ENCODE results near the gene BAIAP2.
"Not testable (repeated sequence)": the region's sequence is repeated elsewhere in the genome, so short reads cannot be mapped to it uniquely, and the experiment has no call there.

BAIAP2 gene

DNA sequence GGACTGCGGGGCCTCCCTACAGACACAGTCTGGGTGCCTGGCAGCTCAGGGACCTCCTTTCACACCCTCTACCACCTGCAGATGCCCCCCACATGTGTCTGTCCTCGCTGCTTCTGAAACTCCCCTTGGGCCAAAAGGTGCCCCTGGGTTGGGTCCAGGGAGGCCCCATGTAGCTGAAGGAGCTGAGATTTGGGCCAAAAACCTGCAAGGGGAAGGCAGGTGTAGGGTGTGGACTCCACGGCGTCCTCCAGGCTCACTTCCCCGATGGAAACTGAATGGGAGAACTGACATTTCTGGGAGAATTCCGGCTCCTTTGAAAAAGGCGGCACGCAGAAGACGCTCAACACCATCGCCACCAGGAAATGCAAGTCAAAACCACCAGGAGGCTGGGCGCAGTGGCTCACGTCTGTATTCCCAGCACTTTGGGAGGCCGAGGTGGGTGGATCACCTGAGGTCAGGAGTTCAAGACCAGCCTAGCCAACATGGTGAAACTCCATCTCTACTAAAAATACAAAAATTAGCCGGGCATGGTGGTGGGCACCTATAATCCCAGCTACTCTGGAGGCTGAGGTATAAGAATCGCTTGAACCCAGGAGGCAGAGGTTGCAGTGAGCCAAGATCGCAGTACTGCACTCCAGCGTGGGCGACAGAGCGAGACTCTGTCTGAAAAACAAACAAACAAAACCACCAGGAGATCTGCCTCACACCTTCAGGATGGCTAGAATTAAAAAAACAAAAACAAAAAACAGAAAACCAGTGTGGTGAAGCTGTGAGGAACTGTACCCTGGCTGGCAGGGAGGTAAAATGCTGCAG lies 13.2 kb upstream of the BAIAP2 start:
- no peak for DNase-seq (ENCODE audit: low read depth in 2 of 2, low spot score in 1 of 2)

DNA sequence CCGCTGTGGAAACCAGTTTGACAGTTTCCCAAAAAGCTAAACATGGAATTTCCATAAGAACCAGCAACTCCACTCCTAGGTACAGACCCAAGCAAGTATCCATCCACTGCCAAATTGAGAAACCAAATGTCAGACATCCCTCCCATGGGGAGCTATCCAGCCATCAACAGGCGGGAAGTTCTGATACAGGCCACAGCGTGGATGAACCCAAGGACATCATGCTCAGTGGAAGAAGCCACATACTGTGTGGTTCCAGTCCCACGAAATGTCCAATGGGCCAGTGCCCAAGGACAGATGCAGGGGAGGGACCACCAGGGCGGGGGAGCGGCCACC lies 12.6 kb upstream of the BAIAP2 start:
- no peak for DNase-seq (ENCODE audit: low read depth in 2 of 2, low spot score in 1 of 2)

DNA sequence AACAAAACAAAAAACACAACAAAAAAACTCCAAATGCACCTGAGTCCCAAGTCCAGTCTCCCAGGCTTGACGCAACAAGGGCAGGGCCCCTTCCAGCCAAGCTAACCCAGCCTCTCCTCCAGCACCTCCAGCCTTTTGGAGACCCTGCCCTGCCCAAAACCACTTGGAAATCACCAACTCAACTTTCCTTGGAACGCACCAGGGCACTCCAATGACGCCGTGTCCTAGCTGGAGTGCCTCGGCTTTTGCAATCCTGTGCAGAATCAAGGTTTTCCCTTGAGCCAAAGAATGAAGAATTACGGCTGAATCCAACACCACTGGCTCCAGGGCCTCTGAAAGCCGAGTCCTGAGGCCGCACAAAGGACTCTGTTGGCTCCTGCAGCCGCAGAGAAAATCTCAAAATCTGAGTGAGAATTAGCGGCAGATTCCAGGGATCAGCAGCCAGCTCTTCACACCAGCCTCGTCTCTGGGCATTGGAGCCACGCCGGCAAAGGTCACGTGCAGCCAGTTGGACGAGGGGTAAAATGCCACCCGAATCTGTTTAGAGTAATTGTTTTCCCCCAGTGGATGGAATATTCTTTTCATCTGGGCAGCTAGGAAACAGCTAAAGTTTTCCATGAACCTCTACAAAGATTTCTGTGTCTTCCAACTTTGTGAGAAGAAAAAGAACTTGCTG lies 9.7 kb upstream of the BAIAP2 start:
- DNase-seq (ENCODE audit: low read depth in 2 of 2, low spot score in 1 of 2) = no peak

DNA sequence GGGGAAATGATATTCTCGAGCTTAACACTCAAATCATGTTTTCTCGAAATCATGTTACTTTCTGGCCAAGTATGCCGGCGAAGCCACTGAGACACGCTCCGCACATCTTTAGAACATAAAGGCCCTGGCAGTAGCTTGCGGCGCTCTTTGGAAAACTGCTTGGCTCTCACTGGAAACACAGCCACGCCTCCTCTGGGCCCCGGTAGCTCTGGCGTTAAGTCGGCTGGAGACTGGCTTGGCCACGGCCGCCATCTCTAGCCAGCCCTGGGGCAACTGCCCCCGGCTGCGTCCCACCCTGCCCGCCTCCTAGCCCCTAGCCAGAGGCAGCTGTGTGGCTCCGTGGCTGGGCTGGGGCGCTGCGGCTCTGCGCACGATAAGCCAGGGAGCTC lies 9.2 kb upstream of the BAIAP2 start:
- DNase-seq (ENCODE audit: low read depth in 2 of 2, low spot score in 1 of 2) = no peak

DNA sequence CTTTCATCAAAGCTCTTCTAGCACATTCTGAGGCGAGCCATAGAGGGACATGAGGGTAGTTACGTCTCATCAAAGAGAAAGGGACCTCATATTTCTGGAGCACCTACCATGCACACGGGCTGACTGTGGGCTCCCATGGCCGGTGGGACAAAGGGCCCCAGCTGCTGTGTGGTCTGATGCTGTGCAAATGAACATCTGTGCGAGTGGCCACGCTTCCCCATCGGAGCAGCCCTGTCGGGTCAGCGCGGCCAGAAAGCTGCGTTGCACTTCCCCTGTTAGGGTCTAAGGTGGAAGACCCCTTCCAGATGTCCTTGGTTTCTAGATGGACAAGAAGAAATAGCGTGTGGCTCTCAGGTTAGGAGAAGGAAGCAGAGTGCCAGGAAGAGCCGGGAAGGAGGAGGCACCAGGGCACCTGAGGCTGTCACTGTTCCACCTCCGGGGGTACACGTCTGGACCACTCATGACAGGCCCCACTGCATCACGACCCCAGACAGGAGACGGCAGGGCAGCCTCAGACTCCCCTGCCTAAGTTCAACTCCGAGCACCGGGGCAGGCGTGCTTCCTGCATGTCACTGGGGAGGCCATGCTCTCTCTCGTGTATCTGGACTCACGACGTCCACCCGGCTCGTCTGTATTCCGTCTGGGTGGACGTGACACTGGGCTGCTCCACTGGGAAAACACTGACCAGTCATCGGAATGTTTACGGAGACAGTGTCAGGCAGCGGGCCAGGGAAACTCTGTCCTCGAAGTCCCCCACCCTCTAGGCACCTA lies 8.5 kb upstream of the BAIAP2 start:
- no peak for DNase-seq (ENCODE audit: low read depth in 2 of 2, low spot score in 1 of 2)

DNA sequence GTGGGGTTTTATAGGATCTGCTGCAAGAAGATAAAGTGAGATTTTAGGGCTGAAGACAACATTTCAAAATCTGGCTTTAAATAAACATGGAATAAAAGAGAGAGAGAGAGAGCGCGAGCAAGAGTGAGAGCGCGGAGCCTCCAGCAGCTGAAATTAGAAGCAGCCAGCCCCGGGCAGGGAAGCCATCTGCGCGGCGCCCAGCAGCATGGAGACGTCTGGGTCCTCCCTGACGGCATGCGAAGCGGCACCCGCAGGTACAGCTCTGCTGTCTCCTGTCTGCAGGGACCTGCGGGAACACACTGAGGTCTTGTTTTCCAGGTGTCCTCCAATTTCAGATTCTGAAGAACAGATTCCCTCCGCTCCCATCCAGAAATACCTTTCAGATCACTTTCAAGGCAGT lies 7.9 kb upstream of the BAIAP2 start:
- DNase-seq (ENCODE audit: low read depth in 2 of 2, low spot score in 1 of 2) = no peak

DNA sequence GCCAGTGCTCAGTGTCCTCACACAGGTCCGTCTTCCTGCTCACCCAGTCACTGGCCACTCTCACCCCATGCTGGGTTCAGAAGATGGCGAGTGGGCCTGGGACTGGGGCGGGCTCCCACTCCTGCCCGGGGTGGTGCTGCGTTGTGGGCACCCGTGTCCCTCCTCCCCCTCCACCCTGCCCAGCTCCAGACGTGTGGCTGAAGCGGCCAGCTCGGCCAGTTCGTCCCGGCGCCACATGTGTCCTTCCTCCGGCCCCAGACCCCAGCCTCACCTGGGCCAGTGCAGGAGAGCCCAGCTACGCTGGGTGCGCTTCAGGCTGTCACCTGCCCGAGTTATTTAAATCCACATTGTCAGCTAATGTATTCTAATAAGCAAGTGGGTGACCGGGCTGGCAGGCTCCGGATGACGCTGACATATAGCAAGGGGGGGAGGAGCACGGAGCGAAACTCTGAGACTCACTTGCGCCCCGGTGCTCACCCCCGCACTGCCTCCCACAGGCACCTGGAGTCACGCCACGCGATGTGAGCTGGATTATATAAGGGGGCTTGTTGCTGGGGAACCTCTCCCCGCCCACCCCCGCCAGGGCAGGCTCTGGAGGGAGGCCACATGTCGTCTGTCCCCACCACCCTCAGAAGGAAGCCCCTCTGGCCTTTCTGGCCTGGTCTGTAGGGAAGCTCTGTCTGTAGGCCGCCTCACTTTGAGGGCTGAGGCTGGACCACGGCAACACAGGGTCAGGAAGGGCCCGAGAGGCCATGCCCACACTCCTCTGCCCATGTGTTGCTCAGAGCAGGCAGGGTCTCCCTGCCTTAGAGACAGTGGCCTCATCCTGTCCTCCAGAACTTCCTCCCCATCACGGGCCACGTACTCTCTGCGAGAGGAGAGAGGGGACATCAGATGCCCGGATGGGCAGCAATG lies 7.1 kb upstream of the BAIAP2 start:
- peak; percentile 25 to 50 for DNase-seq (ENCODE audit: low read depth in 2 of 2, low spot score in 1 of 2)

DNA sequence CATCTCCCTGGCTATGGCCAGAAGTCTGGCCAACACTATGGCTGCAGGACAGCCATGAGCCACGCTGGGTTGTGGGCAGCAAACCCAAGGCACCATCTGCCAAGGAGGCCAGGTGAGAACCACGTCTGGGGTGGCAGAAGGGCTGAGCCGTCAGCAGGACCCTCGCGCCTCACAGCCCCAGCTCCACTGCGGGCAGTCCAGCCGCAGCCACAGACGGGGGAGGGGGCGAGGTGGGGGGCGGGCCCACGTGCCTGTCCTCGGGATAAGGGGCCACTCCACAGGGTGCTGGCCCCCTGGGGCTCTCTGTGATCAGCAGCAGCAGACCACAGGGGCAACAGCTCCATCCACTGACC lies 6.5 kb upstream of the BAIAP2 start:
- DNase-seq (ENCODE audit: low read depth in 2 of 2, low spot score in 1 of 2) = no peak

DNA sequence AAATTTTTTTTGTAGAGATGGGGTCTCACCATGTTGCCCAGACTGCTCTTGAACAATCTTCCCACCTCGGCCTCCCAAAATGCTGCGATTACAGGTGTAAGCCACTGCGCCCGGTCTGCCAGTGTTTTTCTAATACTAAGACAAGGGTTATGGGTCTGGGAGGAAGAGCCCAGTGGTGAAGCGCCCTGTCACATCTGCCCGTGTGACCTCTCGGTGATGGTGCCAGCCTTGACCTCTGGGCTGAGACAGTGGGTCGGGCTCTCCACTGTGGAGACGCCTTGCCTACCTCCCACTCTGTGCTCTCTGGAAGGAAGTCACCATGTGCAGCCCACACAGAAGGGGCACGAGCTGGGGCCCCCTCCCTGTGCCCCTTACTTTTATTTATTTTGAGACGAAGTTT lies 5.1 kb upstream of the BAIAP2 start:
- no peak for DNase-seq (ENCODE audit: low read depth in 2 of 2, low spot score in 1 of 2)

DNA sequence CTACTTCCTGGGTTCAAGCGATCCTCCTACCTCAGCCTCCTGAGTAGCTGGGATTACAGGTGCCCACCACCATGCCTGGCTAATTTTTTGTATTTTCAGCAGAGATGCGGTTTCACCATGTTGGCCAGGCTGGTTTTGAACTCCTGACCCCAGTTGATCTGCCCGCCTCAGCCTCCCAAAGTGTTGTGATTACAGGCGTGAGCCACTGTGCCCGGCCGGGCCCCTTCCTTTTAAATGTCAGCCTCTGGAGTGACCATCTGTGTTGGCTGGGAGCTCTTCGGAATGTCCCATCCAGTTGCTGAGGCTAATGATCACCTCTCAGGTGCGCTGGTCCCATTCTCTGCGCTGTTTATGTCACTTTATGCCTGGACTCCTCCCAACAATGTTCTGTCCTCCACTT lies 4.6 kb upstream of the BAIAP2 start:
- DNase-seq (ENCODE audit: low read depth in 2 of 2, low spot score in 1 of 2) = not testable (repeated sequence)

DNA sequence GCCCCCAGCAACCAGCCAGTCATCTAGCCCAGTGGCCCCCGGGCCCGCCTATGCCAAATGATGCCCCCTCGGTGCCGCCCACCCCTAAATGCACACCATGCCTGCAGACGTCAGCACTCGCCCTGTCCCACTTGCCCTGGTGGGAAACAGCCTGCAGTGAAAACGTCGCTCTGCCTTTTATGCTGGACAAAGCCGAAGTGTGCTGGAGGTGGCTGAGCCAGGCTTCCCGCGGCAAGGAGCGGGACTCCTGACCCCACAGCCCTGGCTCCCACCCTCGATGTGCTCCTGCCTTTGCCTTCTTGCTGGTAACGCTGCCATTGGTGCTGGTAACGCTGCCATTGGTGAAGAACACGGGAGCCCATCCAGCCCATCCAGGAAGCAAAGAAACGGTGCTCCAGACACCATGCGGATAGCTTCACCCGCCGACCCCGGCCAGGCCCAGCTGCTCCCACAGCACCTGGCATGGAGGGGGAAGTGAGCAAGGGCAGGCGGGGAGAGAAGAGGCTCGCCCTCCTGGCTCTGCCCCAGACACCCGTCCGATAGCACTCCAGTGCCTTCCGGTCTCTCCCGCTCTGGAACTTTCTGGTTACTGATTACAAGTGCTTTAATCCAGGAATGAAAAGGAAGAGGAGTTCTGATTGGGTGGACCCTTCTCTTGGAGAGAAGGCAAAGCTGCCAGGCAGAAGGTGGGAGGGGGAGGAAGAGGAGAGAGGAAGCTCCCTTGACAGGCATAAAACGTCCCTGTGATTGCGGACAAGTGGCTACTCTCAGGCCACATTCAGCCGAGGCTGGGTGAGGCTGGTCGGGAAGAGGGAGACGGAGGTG lies 4.0 kb upstream of the BAIAP2 start:
- no peak for DNase-seq (ENCODE audit: low read depth in 2 of 2, low spot score in 1 of 2)

DNA sequence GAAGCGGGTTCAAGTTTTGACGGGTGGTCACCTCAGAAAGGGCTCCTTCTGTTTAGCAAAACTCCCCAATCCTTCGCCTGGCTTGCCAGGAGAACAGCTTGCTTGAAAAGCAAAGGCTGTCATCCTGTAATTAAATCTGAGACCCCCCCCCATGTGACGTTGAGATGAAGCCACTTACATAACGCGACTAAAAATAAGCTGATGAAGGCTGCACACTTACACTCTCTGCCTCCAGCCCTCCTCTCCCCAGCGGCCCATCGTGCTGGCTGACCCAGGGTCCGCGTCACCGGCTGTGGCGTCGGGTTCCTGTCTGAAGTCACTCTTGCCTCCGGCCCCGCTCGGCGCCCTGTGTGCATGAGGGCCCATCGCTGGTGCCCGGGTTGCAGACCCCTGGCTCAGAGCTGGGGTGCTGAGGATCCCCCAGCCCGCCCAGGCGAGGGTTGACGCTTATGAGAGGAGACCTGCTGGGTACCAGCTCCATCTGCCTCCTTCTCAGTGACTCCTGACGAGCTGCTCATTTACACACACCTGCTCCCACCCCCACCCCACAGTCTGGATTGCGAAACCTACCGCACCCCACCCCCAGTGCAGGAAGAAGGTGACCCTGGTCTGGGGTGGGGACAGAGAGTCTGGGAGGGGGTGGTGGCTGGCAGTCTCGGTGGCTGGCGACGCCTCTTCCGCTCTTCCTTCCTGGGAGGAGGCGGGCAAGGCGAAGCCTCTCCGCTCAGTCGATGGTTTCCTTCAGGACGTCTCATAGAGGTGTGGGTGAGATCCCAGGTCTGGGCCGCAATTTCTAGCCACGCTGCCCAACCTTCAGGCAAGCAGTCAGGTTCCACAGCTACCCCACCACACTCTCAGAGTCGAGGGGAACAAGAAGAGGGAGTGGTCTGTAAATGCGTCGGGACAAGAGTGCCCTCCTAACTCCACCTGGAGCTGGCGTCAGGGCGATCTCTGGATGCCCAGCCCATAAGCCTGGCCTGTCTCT lies 3.1 kb upstream of the BAIAP2 start:
- DNase-seq (ENCODE audit: low read depth in 2 of 2, low spot score in 1 of 2) = no peak

DNA sequence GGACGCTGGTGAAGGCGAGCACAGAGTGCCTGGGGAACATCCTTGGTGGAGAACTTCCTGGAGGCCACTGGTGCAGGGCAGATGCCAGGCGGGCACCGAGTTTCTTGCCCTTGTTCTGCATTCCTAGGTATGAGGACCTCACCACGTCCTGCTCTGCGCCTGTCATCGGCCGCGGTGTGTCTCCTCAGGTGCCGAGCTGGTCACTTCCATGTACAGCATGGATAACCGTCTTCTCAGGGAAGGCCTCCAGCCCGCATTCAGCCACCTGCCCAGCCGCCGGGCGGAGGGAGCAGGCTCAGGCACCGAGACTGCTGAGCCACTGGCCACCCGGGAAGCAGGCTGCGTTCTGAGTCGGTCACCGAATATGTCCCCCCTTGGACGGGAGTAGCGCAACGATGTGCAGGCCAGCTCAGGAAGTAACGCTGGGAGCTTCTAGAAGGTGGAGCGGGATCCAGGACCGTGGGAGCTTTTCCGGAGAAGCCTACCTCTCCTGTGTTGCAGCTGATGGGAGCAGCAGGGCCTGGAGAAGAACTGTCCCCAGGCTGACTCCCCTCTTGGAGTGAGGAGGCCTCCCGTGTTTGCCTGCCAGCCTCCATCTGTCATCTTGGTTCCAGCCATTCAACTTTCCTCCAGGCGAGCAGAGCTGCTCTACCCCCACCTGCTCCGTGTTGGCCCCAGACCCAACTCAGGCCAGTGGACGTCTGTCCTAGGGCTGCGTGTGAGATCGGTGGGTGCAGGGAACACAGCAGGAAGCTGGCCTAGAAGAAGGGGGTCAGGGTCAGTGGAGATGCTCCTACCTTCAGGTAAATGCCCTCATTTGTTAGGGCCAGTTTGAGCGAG lies 2.1 kb upstream of the BAIAP2 start:
- no peak for DNase-seq (ENCODE audit: low read depth in 2 of 2, low spot score in 1 of 2)

DNA sequence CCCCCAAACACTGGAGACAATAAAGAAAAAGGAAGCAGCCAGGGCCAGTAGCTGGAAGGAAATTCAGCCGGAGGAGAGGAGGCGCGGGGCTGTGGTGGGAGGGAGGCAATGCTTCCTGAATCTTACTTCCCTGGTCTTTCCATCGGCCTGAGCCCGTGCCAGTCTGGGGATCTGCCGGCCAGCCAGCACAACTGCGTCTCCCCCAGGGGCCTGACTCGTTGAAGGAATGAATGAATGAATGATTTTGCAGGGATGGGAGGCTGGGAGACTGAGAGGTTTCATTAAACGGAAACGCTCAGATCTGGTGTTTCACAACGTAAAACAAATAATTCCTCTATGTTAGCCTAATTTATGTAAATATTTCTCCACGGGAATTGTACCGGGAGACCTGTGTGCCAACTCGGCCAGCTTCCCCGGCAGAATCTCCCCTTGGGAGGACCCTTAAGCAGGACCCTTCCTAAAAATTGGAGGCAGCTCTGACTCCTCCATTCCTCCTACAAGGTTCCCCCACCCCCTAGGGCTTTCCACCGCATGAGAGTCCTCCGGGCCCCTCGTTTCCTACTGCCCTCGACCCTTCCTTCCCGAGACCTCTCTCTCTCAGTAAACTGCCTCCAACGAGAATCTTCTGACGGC lies 1.3 kb upstream of the BAIAP2 start:
- DNase-seq (ENCODE audit: low read depth in 2 of 2, low spot score in 1 of 2) = no peak

DNA sequence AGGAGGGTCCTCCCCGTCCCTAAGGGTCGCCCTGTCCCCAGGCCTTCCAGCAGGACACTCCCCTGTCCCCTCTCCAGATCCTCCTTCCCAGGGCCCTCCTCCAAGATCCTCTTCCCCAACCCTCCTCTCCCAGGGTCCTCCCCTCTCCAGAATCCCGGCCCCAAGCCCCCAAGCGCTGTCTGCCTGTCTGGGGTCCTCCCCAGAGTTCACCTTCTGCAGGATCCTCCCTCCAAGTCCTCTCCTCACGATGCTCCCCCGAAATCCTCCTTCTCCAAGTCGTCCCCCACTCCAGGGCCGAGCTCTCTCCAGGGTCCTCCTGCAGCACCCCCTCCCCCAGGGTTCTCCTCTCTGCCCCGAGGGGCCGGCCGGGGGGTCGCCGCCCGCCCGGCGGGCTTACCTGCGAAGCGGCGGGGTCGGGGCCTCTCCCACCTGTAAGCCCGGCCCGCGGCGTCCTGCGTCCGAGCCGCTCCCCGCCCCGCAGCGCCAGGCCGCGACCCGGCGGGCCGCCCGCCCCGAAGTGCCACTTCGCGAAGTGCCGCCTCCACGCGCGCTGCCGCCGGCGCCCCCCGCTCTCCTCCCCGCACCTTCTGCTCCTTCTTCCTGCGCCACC lies 678 bp upstream of the BAIAP2 start:
- no peak for DNase-seq (ENCODE audit: low read depth in 2 of 2, low spot score in 1 of 2)

DNA sequence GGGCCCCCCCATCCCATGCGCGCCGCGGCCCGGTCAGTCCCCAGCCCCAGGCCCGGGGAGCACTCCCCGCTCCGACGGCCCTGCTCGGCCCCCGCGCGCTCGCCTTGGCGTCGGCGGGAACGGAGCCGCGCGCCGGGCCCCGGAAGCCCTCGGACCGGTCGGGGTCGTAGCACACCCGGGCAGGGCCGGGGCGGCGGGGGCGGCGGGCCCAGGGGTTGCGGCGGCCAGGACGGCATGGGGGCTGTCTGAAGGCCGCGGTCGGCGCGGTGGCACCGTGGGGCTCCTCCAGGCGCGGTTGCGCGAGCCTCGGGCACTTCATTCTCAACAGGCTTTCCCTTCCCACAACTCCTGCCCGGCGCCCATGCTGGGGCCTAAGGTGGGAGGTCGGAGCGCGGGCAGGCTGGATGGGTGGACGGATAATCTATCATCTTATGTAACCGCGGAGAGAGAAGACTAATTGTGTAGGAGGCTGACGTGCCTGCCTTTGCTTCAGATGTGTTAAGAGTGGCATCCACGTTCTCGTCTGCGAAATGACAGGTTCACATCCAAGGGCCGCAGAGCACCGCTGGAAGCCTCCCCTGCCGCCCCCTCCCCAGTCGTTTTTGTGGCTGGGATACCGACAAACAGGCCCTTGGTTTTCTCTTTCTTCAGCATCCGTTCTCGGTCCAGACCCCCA lies 708 bp downstream of the BAIAP2 start:
- no peak for DNase-seq (ENCODE audit: low read depth in 2 of 2, low spot score in 1 of 2)

Data from stimulated activated CD8-positive, alpha-beta memory T cell treated with anti-CD3 and anti-CD28 coated beads, Interleukin-4, amount 100 ng/mL, for 4 hours (primary cell).